A673 (cell line): ENCODE measurements around the gene TTC9B. TPM values are rescaled to one million over a fixed set of nuclear protein-coding genes. Genes with fewer than 3 reads are reported as not detected.

ENCODE experiments used
- BruUV-seq: library from RNA; stranded (reverse); fragments of 400-500 nt; replicated peaks from 2 replicates; lab custom pipeline; 2021; lab: Mats Ljungman, UMichigan
- CTCF ChIA-PET: fragments of 300-600 bp; sonication (Branson Sonifier 250); formaldehyde crosslinking; loops from one replicate; lab custom pipeline; 2022; ENCODE audit warnings: antibody characterized with exemption; lab: Charles Lee
- POLR2A ChIA-PET: fragments of 300-600 bp; sonication (Branson Sonifier 250); formaldehyde crosslinking; loops from one replicate; lab custom pipeline; 2022; ENCODE audit warnings: antibody characterized with exemption; ENCODE audit not compliant: low non-redundant PET; lab: Charles Lee
- DNase-seq: peaks from one replicate; pipeline ENCODE4 v3.0.0-alpha.2; 2015; ENCODE audit warnings: low spot score
- H3K27ac ChIP-seq: fragments of 200-600 bp; sonication (generic); 2 replicates; pipeline ENCODE4 v1.5.1; 2016; ENCODE audit warnings: mixed run types, low read depth, mild to moderate bottlenecking, mixed read lengths, antibody characterized with exemption, low read length; ENCODE audit not compliant: poor library complexity, severe bottlenecking
- H3K27me3 ChIP-seq: fragments of 200-600 bp; sonication (generic); replicated peaks from 2 replicates; pipeline ENCODE4 v1.6.1; 2017; ENCODE audit warnings: mixed run types, low read depth, mild to moderate bottlenecking, mixed read lengths, antibody characterized with exemption, low read length; ENCODE audit not compliant: insufficient read depth, poor library complexity
- H3K36me3 ChIP-seq: fragments of 200-600 bp; sonication (generic); 2 replicates; pipeline ENCODE4 v1.6.1; 2016; ENCODE audit warnings: mixed run types, mild to moderate bottlenecking, mixed read lengths, antibody characterized with exemption, low read length; ENCODE audit not compliant: insufficient read depth, poor library complexity, severe bottlenecking
- H3K4me1 ChIP-seq: fragments of 200-600 bp; sonication (generic); 2 replicates; pipeline ENCODE4 v1.6.1; 2017; ENCODE audit warnings: mixed run types, mild to moderate bottlenecking, mixed read lengths, antibody characterized with exemption, low read length; ENCODE audit not compliant: insufficient read depth, poor library complexity, severe bottlenecking
- H3K4me3 ChIP-seq: fragments of 200-600 bp; sonication (generic); 2 replicates; pipeline ENCODE4 v1.5.1; 2016; ENCODE audit warnings: low read depth, mixed run types, mild to moderate bottlenecking, mixed read lengths, low read length; ENCODE audit not compliant: poor library complexity, severe bottlenecking
- H3K9me3 ChIP-seq: fragments of 200-600 bp; sonication (generic); 2 replicates; pipeline ENCODE4 v1.6.1; 2016; ENCODE audit warnings: mixed run types, low read depth, mild to moderate bottlenecking, mixed read lengths, antibody characterized with exemption, low read length; ENCODE audit not compliant: poor library complexity, severe bottlenecking
- CTCF ChIP-seq: fragments of 300-800, 200-600 bp; sonication (generic); conservative IDR thresholded peaks from 2 replicates; pipeline ENCODE4 v1.5.1; 2017; ENCODE audit warnings: low read depth, mild to moderate bottlenecking, antibody characterized with exemption, low read length, moderate library complexity, mixed read lengths
- EZH2 ChIP-seq: fragments of 200-600 bp; sonication (generic); IDR thresholded peaks from 2 replicates; pipeline ENCODE4 v1.6.1; 2017; ENCODE audit warnings: borderline replicate concordance, low read depth, mild to moderate bottlenecking, mixed read lengths, antibody characterized with exemption, low read length; ENCODE audit not compliant: poor library complexity, severe bottlenecking
- intact Hi-C: fragments of 100-400 bp; cut with micrococcal nuclease; formaldehyde crosslinking; loops from one replicate; pipeline ENCODE4 v1.10.0; 2022; ENCODE audit not compliant: unreplicated experiment
- total RNA-seq: library from RNA; stranded (reverse); gene quantifications from 2 replicates; pipeline ENCODE4 v1.2.3, GENCODE V29; 2021

TTC9B gene
- total RNA-seq, 1 experiment from 2014 or later, result not detected

- Histone ChIP-seq H3K36me3 (peaks cover 35% of the 10 kb centered on the region), H3K4me3 (no peak overlapping the region), H3K27ac (no peak overlapping the region), H3K4me1 (no peaks in the 10 kb centered on the region), H3K9me3 (no peaks in the 10 kb centered on the region), H3K27me3 (no peaks in the 10 kb centered on the region)
- POLR2A ChIA-PET, result no interaction called here
- DNase-seq, result no peak
- TF ChIP-seq CTCF (no peak), EZH2 (no peak)
- intact Hi-C loops, result no loop called here
- no TSS peak for BruUV-seq
- CTCF ChIA-PET, result no interaction called here
Measured at GRCh38 chr19:40236366-40236765, 18.2 kb upstream of the TTC9B start.

- TF ChIP-seq CTCF (no peak; the same call in 1 of the 2 replicates), EZH2 (no peak)
- H3K36me3 ChIP-seq, result peaks cover 35% of the 10 kb centered on the region
- intact Hi-C loops, result no loop called here
- no peaks in the 10 kb centered on the region for H3K27me3 ChIP-seq
- BruUV-seq, result no TSS peak
- H3K27ac ChIP-seq, result no peak overlapping the region
- ChIA-PET POLR2A (no interaction called here), CTCF (no interaction called here)
- H3K4me3 ChIP-seq, result no peak overlapping the region
- DNase-seq, result no peak
- H3K4me1 ChIP-seq, result no peaks in the 10 kb centered on the region
- no peaks in the 10 kb centered on the region for H3K9me3 ChIP-seq
Measured at GRCh38 chr19:40236026-40236355, 17.8 kb upstream of the TTC9B start.

- CTCF ChIA-PET, result no interaction called here
- Histone ChIP-seq H3K4me3 (no peak overlapping the region), H3K4me1 (peaks cover 3% of the 10 kb centered on the region), H3K9me3 (no peaks in the 10 kb centered on the region), H3K27me3 (no peaks in the 10 kb centered on the region), H3K36me3 (peaks cover 35% of the 10 kb centered on the region), H3K27ac (no peak overlapping the region)
- POLR2A ChIA-PET, result no interaction called here
- no TSS peak for BruUV-seq
- no peak for DNase-seq
- no peak for TF ChIP-seq EZH2
- TF ChIP-seq CTCF, result peak; percentile 36
- intact Hi-C loops, result no loop called here
Measured at GRCh38 chr19:40235238-40236025, 17.2 kb upstream of the TTC9B start.
